DND-41 (cell line): ENCODE measurements around the gene CCDC137.
"Not testable (repeated sequence)": the region's sequence is repeated elsewhere in the genome, so short reads cannot be mapped to it uniquely, and the experiment has no call there.

Experiments
- ATAC-seq: fragments of 200-7000 bp; cut with Tn5 transposase; 3 replicates; pipeline ENCODE4 v1.9.1; 2021; ENCODE audit warnings: low read depth; ENCODE audit not compliant: insufficient read depth
- DNase-seq: peaks from one replicate; pipeline ENCODE4 v3.0.0-alpha.2; 2020
- H2AFZ ChIP-seq: 2 replicates; pipeline ENCODE4 v1.6.0; 2012; ENCODE audit warnings: low read depth, low read length
- H3K27ac ChIP-seq: 2 replicates; pipeline ENCODE4 v1.5.1; 2012; ENCODE audit warnings: low read length, inconsistent platforms
- H3K27me3 ChIP-seq: fragments of 200-600 bp; sonication (generic); 2 replicates; pipeline ENCODE4 v1.6.0; 2012; ENCODE audit warnings: low read length, mild to moderate bottlenecking, inconsistent platforms; ENCODE audit not compliant: insufficient read depth, poor library complexity
- H3K36me3 ChIP-seq: 2 replicates; pipeline ENCODE4 v1.5.1; 2012; ENCODE audit warnings: low read length, inconsistent platforms; ENCODE audit not compliant: insufficient read depth
- H3K4me1 ChIP-seq: 2 replicates; pipeline ENCODE4 v1.5.1; 2012; ENCODE audit warnings: mild to moderate bottlenecking, low read length; ENCODE audit not compliant: insufficient read depth
- H3K4me2 ChIP-seq: 2 replicates; pipeline ENCODE4 v1.6.0; 2012; ENCODE audit warnings: mild to moderate bottlenecking, moderate library complexity, low read length, inconsistent platforms; ENCODE audit not compliant: insufficient read depth
- H3K4me3 ChIP-seq, 2 experiments: fragments of 200-600 bp in 1 of 2; shearing (Covaris generic) in 1 of 2; 2 replicates each; pipeline ENCODE4 v1.5.1; 2012 to 2016; ENCODE audit warnings: inconsistent platforms in 2 of 2, low read length in 2 of 2, mild to moderate bottlenecking in 2 of 2, low read depth in 1 of 2, moderate library complexity in 1 of 2
- H3K79me2 ChIP-seq: 2 replicates; pipeline ENCODE4 v1.6.0; 2012; ENCODE audit warnings: low read length, inconsistent platforms; ENCODE audit not compliant: insufficient read depth
- H3K9ac ChIP-seq: 2 replicates; pipeline ENCODE4 v1.6.0; 2012; ENCODE audit warnings: low read depth, mild to moderate bottlenecking, inconsistent platforms, low read length, moderate library complexity
- H3K9me3 ChIP-seq: 2 replicates; pipeline ENCODE4 v1.5.1; 2012; ENCODE audit warnings: low read length, moderate library complexity, mild to moderate bottlenecking, inconsistent platforms; ENCODE audit not compliant: insufficient read depth, severe bottlenecking
- H4K20me1 ChIP-seq: 2 replicates; pipeline ENCODE4 v1.6.0; 2012; ENCODE audit warnings: low read length; ENCODE audit not compliant: insufficient read depth
- CTCF ChIP-seq: IDR thresholded peaks from 2 replicates; pipeline ENCODE4 v1.5.1; 2012; ENCODE audit warnings: borderline replicate concordance, low read length, moderate library complexity, mild to moderate bottlenecking; ENCODE audit not compliant: poor library complexity, severe bottlenecking; ENCODE audit errors: extremely low read depth
- EZH2 ChIP-seq: IDR thresholded peaks from 3 replicates; pipeline ENCODE4 v1.6.1; 2012; ENCODE audit warnings: borderline replicate concordance, low read depth, mild to moderate bottlenecking, moderate library complexity, low read length, inconsistent platforms; ENCODE audit not compliant: severe bottlenecking

The CCDC137 gene

DNA sequence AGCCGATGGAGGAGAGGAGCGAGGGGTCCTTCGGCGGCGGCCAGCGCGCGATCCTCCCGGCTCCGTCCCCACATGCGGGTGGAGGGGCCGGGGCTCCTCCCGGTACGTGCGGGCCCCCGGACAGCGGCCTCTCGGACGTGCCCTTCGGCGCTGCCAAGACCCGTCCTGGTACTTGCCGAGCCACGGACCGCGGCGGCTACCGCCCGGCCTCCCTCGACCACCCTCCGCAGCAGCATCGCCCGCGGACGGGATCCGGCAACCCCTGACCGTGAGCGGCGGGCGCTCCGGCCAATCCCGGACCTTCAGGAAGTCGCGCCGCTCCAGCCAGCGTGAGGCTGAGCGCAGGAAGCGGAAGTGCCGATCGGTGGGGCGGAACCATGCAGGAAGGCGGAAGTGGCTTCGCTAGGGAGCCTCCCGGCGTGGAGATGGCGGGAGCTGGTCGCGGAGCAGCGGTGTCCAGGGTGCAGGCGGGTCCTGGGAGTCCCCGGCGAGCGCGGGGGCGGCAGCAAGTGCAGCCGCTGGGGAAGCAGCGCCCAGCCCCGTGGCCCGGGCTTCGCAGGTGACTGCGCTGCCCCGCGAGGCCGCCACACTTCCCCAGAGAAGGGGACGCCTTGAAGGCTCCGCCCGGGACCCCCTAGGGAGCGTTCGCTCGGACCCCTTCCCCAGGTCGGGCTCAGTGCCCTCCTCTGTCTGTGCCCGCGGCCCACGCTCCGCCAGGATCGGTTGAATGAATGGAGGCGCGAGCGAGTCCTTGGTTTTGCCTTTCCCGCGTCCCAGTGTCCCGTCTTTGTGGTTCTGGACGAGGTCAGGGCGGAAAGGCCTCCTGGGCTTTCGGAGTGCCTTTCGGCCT, at the start of gene CCDC137, which contains the start of gene OXLD1:
CCDC137 (plus strand) TSS at position 396 of the 850 bp plus-strand sequence; CDS start at position 426, 30 bp downstream.
OXLD1 (minus strand) TSS at position 264 of the 850 bp plus-strand sequence; CDS start at position 236, 28 bp downstream.
- peaks cover 53% of the 10 kb centered on the region for H3K79me2 ChIP-seq
- H3K4me2 ChIP-seq: peak within 1 kb of the TSS; percentile 98
- H3K9me3 ChIP-seq: no peaks in the 10 kb centered on the region
- TF ChIP-seq EZH2: no peak
- TF ChIP-seq CTCF: no peak
- peaks cover 4% of the 10 kb centered on the region for H4K20me1 ChIP-seq
- H3K9ac ChIP-seq: peak within 1 kb of the TSS; percentile 99
- DNase-seq: peak; percentile 96
- no peaks in the 10 kb centered on the region for H3K27me3 ChIP-seq
- H2AFZ ChIP-seq: peak within 1 kb of the TSS; percentile 94
- peak; percentile 96 for ATAC-seq
- H3K4me3 ChIP-seq: peak within 1 kb of the TSS; percentile 92 to 99
- H3K27ac ChIP-seq: peak within 1 kb of the TSS; percentile 94
- peaks cover 31% of the 10 kb centered on the region for H3K4me1 ChIP-seq
- peaks cover 60% of the 10 kb centered on the region for H3K36me3 ChIP-seq

- H3K9ac ChIP-seq: no peak overlapping the region
- H3K27ac ChIP-seq: no peak overlapping the region
- H3K4me3 ChIP-seq: no peak overlapping the region
- no peak for DNase-seq
- no peak for TF ChIP-seq CTCF
- H2AFZ ChIP-seq: no peak overlapping the region
- H4K20me1 ChIP-seq: peaks cover 38% of the 10 kb centered on the region
- peaks cover 75% of the 10 kb centered on the region for H3K36me3 ChIP-seq
- H3K27me3 ChIP-seq: no peaks in the 10 kb centered on the region
- ATAC-seq: no peak
- no peak overlapping the region for H3K4me2 ChIP-seq
- H3K79me2 ChIP-seq: peaks cover 76% of the 10 kb centered on the region
- H3K4me1 ChIP-seq: no peaks in the 10 kb centered on the region
- no peaks in the 10 kb centered on the region for H3K9me3 ChIP-seq
Observed at GRCh38 chr17:81616877-81617276, 49.7 kb upstream of the CCDC137 start.

- H3K27ac ChIP-seq, ATAC-seq, H3K4me2 ChIP-seq, H3K27me3 ChIP-seq, H3K4me3 ChIP-seq, H3K4me1 ChIP-seq, DNase-seq, H3K9ac ChIP-seq, H2AFZ ChIP-seq, H3K9me3 ChIP-seq: not testable (repeated sequence)
- Histone ChIP-seq H4K20me1 (peaks cover 29% of the 10 kb centered on the region; the same call in 1 of the 2 replicates), H3K79me2 (peaks cover 67% of the 10 kb centered on the region), H3K36me3 (peaks cover 75% of the 10 kb centered on the region)
Observed at GRCh38 chr17:81618307-81618706, 48.2 kb upstream of the CCDC137 start.

DNA sequence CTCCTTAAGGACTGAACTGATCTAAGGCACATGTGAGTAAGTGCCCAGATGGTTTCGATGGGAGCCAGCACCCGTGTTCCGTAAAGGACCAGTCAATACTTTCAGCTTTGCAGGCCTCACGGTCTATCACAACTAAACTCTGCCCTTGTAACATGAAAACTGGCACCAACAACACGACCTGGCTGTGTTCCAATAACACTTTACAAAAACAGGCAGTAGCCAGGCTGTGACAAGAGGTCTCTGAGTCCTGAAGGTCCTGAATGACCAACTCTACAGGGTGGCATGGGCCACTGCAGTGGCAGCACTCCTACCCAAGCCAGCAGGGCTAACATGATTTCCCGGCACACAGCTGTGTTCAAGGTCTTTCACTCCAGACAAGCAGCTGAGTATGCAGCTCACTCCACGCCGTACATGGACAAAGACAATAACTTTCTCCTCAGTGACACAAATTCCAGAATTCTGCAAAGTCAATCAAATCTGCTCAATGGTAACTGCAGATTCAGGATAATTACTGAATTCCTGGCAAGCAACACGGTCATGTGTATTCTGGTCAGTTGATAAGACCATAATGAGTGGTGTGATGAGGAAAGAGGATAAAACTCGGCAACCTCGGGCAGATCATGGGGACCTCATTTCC, 44.9 kb upstream of the CCDC137 start:
- no peaks in the 10 kb centered on the region for H3K9me3 ChIP-seq
- DNase-seq (no peak), ATAC-seq (no peak)
- H3K27me3 ChIP-seq: no peaks in the 10 kb centered on the region
- H3K4me1 ChIP-seq: no peaks in the 10 kb centered on the region
- no peak overlapping the region for H2AFZ ChIP-seq
- H3K9ac ChIP-seq: no peak overlapping the region
- H3K4me3 ChIP-seq: no peak overlapping the region
- no peak overlapping the region for H3K27ac ChIP-seq
- peaks cover 19% of the 10 kb centered on the region; the same call in 1 of the 2 replicates for H4K20me1 ChIP-seq
- TF ChIP-seq CTCF (no peak), EZH2 (no peak)
- peaks cover 57% of the 10 kb centered on the region for H3K79me2 ChIP-seq
- no peak overlapping the region for H3K4me2 ChIP-seq
- H3K36me3 ChIP-seq: peaks cover 79% of the 10 kb centered on the region
